ENCODE measurements around the gene SLC39A12.

The SLC39A12 gene

GRCh38 chr10:17912754-17913153 is 39.0 kb upstream of the SLC39A12 start:
- Histone ChIP-seq H3K27me3 (ENCODE audit: insufficient read depth, low read length, poor library complexity, severe bottlenecking) (no peaks in the 10 kb centered on the region), H4K20me1 (ENCODE audit: insufficient read depth, low read length, poor library complexity, severe bottlenecking) (no peaks in the 10 kb centered on the region), H2AFZ (ENCODE audit: low read length) (no peak overlapping the region), H3K9me2 (replicated peaks; ENCODE audit: low read depth, low read length) (no peaks in the 10 kb centered on the region), H3K9me3 (ENCODE audit: insufficient read depth, low read depth, low read length) (no peaks in the 10 kb centered on the region), H3F3A (ENCODE audit: low read depth) (no peaks in the 10 kb centered on the region), H3K4me1 (ENCODE audit: insufficient read depth, low read length, poor library complexity, severe bottlenecking) (no peaks in the 10 kb centered on the region), H3K9ac (ENCODE audit: low read depth, low read length, poor library complexity, severe bottlenecking) (no peak overlapping the region), H3K36me3 (ENCODE audit: insufficient read depth, low read length) (no peaks in the 10 kb centered on the region), H3K4me3 (ENCODE audit: low read length, poor library complexity, severe bottlenecking) (no peak overlapping the region), H3K4me2 (ENCODE audit: low read depth, low read length, poor library complexity, severe bottlenecking) (no peak overlapping the region), H3K79me2 (ENCODE audit: insufficient read depth, low read length) (no peaks in the 10 kb centered on the region)
- no peak for TF ChIP-seq EZH2phosphoT487 (IDR thresholded peaks at IDR 0.05; ENCODE audit: borderline replicate concordance)
- no peak for TF ChIP-seq CTCF (conservative IDR thresholded peaks at IDR 0.05; ENCODE audit: low read length)

- no peak overlapping the region for H2AFZ ChIP-seq (ENCODE audit: low read length)
Observed at GRCh38 chr10:17913604-17914003, 38.1 kb upstream of the SLC39A12 start.

GRCh38 chr10:17914169-17915045 is 37.3 kb upstream of the SLC39A12 start:
- Histone ChIP-seq H3K79me2 (ENCODE audit: insufficient read depth, low read length) (no peaks in the 10 kb centered on the region), H3F3A (ENCODE audit: low read depth) (no peaks in the 10 kb centered on the region), H3K9ac (ENCODE audit: low read depth, low read length, poor library complexity, severe bottlenecking) (no peak overlapping the region), H4K20me1 (ENCODE audit: insufficient read depth, low read length, poor library complexity, severe bottlenecking) (no peaks in the 10 kb centered on the region), H3K4me2 (ENCODE audit: low read depth, low read length, poor library complexity, severe bottlenecking) (no peak overlapping the region), H2AFZ (ENCODE audit: low read length) (no peak overlapping the region), H3K36me3 (ENCODE audit: insufficient read depth, low read length) (no peaks in the 10 kb centered on the region), H3K9me2 (replicated peaks; ENCODE audit: low read depth, low read length) (no peaks in the 10 kb centered on the region), H3K4me3 (ENCODE audit: low read length, poor library complexity, severe bottlenecking) (no peak overlapping the region), H3K27me3 (ENCODE audit: insufficient read depth, low read length, poor library complexity, severe bottlenecking) (no peaks in the 10 kb centered on the region), H3K9me3 (ENCODE audit: insufficient read depth, low read depth, low read length) (no peaks in the 10 kb centered on the region), H3K4me1 (ENCODE audit: insufficient read depth, low read length, poor library complexity, severe bottlenecking) (no peaks in the 10 kb centered on the region)
- TF ChIP-seq CTCF (conservative IDR thresholded peaks at IDR 0.05; ENCODE audit: low read length) (no peak), EZH2phosphoT487 (IDR thresholded peaks at IDR 0.05; ENCODE audit: borderline replicate concordance) (no peak)

More at GRCh38 chr10:17913604-17914003, 38.1 kb upstream of the SLC39A12 start:
- Histone ChIP-seq H3K9me2 (replicated peaks; ENCODE audit: low read depth, low read length) (no peaks in the 10 kb centered on the region), H3K9ac (ENCODE audit: low read depth, low read length, poor library complexity, severe bottlenecking) (no peak overlapping the region), H3K4me1 (ENCODE audit: insufficient read depth, low read length, poor library complexity, severe bottlenecking) (no peaks in the 10 kb centered on the region), H3K4me3 (ENCODE audit: low read length, poor library complexity, severe bottlenecking) (no peak overlapping the region), H4K20me1 (ENCODE audit: insufficient read depth, low read length, poor library complexity, severe bottlenecking) (no peaks in the 10 kb centered on the region), H3F3A (ENCODE audit: low read depth) (no peaks in the 10 kb centered on the region), H3K27me3 (ENCODE audit: insufficient read depth, low read length, poor library complexity, severe bottlenecking) (no peaks in the 10 kb centered on the region), H3K79me2 (ENCODE audit: insufficient read depth, low read length) (no peaks in the 10 kb centered on the region), H3K9me3 (ENCODE audit: insufficient read depth, low read depth, low read length) (no peaks in the 10 kb centered on the region), H3K4me2 (ENCODE audit: low read depth, low read length, poor library complexity, severe bottlenecking) (no peak overlapping the region), H3K36me3 (ENCODE audit: insufficient read depth, low read length) (no peaks in the 10 kb centered on the region)
- TF ChIP-seq CTCF (conservative IDR thresholded peaks at IDR 0.05; ENCODE audit: low read length) = no peak
- TF ChIP-seq EZH2phosphoT487 (IDR thresholded peaks at IDR 0.05; ENCODE audit: borderline replicate concordance) = no peak
